Erythroblast (primary cell): ENCODE results near the gene CT47C1.

ENCODE experiments used
- GATA1 ChIP-seq: IDR thresholded peaks from 2 replicates; pipeline ENCODE4 v1.6.1; 2011; ENCODE audit warnings: low read depth, mild to moderate bottlenecking, control low read depth, low read length, moderate library complexity
- POLR2A ChIP-seq: IDR thresholded peaks from 2 replicates; pipeline ENCODE4 v1.6.1; 2011; ENCODE audit warnings: mild to moderate bottlenecking, low read length

- TF ChIP-seq POLR2A (no peak), GATA1 (no peak)
These were observed 21.4 kb downstream of the CT47C1 start for GRCh38 chrX:119093991-119094735.
